HG02610 (cell line): Measurements from ENCODE around the gene FANCF.
"Not testable (repeated sequence)": the region's sequence is repeated elsewhere in the genome, so short reads cannot be mapped to it uniquely, and the experiment has no call there.

Experiments used
- ATAC-seq: cut with Tn5 transposase; IDR thresholded peaks from one replicate; pipeline ENCODE4 v1.9.1; 2021; ENCODE audit warnings: mild to moderate bottlenecking, moderate library complexity; ENCODE audit not compliant: unreplicated experiment

Gene FANCF

GRCh38 chr11:22625448-22626287, at the start of gene FANCF:
Gene FANCF (minus strand): TSS chr11:22625823. CDS start chr11:22625810, 13 bp downstream.
- peak; percentile 95 for ATAC-seq

- no peak for ATAC-seq
Measured at GRCh38 chr11:22674470-22675439, 49.1 kb upstream of the FANCF start.

DNA sequence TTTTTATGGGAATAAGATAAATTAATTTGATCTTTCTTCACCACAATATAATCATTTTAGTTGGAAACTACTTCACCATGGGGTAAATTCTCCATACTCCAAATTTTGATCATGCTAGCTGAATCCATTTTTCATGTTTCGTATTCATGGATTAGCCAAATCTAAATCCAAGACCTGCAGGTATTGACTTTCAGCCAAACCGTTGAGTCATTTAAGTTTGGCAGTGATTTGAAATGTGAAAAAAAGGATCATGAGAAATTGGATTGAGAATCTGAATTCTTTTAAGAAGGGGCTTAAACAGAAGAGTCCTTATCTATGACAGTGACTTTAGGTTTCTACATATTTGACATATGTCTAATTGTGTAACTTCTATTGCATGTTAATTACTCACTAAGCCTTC, 46.1 kb upstream of the FANCF start:
- ATAC-seq, result no peak

DNA sequence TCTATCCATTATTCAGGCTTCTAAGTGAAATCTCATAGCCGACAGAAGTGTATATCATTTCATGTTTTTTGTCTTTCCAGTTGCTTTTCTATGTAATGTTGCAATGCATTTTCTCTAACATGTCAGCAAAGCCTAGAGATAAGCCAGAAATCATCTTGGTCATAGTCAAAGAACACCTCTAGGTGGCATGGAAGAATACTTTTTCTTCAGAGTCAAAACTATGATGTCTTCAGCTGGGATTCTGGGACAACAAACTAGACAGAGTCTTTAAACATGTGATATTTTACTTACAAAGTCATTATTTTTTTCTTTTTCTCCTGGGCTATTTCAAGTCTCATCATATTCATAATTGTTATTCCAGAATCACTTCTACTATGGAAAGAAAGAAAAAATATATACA, 45.2 kb upstream of the FANCF start:
- no peak for ATAC-seq

DNA sequence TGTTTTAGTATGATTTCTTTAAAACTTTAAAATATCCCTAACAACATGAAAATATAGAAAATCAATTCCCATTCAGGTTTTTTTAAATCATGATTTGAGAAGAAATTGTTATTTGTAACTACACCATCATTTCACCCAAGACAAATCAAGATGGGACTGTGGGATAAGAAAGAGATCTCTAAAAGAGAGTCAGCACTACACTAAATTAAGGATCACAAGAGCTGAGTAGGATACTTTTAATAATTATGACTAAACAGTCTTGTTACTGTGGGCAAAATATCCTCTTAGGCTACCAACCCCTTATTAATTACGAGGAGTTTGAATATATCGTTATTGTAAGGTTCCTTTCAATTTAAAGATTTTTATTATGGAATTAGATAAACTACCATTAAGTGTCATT, 43.7 kb upstream of the FANCF start:
- no peak for ATAC-seq

DNA sequence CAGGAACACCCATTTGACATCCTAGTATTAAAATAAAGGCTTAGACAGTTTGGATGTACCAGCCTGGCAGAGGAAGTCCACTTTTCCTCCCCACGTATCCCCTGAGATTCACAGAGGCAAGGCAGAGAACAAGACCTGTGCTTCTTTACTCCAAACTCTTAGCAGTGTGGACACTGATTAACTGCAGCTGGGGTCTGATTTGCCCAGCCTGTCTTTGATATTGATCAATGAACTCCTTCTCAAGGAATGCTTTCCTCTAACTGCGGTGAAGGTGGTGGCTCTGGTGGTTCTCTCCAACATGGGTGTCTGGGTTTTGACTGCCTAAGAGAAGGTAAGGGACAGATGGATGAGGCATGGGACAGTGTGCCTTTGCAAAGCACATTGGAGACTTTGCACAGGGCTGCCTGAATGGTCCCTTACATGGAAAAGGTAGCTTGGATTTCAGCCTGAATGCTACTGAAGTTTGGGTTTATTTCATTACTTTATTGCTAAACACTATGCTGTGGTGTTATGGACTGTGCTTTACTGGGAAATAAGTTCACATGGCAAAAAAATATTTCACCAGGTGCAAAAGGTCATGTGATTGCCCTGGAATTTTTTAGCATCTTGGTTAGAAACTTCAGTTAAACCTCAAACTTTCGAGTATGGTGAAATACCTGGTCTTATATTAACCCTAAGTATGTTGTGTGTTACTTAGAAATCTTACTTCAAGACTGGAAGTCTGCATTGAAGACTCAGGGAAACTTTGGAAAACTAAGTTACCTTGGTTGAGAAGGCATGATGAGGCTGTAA, 42.6 kb upstream of the FANCF start:
- no peak for ATAC-seq

- peak; percentile 40 for ATAC-seq
Measured at GRCh38 chr11:22666688-22667439, 41.2 kb upstream of the FANCF start.

DNA sequence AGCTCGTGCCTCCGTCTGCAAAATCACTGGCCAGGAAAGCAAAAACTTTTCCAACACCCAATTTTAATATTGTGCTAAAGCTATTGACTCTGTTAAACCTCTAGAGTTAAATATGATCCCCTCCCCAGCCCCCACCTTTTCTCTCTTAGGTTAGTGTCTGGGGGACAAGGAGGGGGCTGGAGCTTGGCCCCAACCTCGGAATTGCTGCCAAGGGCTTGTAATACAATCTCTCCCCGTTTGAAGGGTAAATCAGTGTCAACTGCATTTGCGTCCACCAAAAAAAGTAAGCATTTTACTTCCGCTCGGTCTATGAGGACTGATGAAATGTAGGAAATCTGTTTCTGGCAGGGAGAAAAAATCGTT, 40.7 kb upstream of the FANCF start, which contains the start of gene GAS2:
Gene GAS2, plus strand, starts transcription at position 287 of the 363 bp plus-strand sequence. CDS start 8,259 bp downstream, outside the sequence.
- ATAC-seq, result no peak

DNA sequence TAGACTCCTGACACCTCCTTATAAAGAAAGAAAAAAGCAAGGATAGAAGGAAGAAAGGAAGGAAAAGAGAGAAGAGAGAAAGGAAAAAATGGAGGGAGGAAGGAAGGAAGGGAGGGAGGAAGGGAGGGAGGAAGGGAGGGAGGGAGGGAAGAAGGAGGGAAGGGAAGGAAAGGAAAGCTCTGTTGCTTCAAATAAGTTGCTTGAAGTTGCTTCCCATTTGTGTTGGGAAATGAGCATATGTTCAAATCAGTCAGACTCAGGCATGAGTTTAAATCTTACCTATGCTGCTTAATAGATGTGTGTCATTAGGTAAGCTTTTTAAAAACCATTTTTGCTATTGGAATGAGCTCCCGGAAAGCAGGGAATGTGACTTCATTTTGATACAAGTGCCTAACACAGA, 34.2 kb upstream of the FANCF start:
- no peak for ATAC-seq

GRCh38 chr11:22657101-22657694, 31.6 kb upstream of the FANCF start:
- peak; percentile 92 for ATAC-seq

DNA sequence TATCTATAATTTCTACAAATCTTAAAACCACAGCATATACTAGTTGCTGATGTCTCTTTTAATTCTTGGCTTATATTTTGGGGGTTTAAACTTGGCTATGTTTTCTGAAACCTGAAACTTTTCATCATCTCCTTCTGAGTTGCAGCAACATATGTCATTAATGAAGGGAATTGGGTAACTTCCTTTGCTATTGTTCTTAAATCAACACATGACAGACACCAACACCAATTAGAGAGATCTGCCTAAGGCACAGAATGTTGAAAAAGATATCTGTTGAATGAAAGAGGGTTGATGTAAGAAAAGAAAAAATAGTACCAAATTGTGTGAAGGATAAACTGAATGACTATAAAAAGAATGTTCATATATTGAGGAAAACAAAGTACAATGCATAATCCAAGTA, 30.5 kb upstream of the FANCF start:
- ATAC-seq, result no peak

- ATAC-seq, result not testable (repeated sequence)
Measured at GRCh38 chr11:22652346-22652745, 26.7 kb upstream of the FANCF start.

DNA sequence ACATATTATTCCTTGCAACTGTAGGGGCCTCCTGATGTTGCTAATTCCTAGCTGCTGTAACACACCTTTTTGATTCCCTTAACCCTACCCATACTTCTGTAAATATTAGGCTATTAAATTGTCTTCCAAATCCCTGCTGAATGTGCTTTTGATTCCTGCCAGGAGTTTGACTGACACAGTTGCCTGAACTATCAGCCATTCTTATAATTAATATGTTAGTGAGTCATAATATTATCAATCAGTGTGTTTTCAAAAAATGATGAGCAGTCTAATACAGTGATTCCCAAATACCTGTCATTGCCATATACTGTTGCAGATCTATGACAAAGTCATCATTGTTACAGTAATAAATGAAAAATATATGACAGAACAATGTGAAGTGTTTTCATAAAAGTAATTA, 15.9 kb upstream of the FANCF start:
- no peak for ATAC-seq

DNA sequence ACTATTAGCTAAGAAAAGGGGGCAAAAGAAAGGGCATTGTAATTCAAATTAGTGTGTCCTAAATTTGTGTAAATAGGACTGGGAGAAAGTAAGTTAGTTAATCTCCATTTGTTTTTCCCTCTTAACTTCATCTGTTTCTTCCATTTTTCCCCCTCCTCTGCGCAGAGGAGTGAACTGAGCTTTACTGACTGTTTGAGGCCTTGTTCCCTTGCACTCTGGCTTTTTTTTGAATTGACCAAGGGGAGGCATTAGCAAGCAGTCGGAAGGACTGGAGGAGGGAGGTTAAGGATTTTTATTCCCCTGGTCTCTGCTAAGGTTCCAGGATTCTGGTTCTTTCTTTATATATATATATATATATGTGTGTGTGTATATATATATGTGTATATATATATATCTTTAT, 15.2 kb upstream of the FANCF start:
- no peak for ATAC-seq

DNA sequence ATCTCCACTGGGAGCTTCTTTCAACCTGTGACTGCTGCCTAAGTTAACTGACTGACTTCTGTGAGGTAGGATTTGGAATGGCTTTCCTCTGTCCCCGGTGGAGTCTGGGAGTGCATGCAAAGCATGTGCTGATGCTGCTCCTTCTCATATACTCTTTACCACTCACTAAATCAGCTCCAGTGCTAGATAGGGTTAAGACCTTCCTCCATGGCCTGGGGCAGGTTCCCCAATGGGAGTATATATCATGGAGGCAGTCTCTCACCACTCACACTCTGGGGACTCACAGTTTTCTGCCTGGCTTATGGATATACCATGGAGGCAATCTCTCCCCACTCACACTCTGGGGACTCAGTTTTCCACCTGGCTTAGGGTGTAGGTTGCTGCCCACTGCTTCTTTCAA, 10.1 kb upstream of the FANCF start:
- no peak for ATAC-seq

- no peak for ATAC-seq
Measured at GRCh38 chr11:22634897-22635629, 9.4 kb upstream of the FANCF start.

- no peak for ATAC-seq
Measured at GRCh38 chr11:22633354-22633902, 7.8 kb upstream of the FANCF start.

DNA sequence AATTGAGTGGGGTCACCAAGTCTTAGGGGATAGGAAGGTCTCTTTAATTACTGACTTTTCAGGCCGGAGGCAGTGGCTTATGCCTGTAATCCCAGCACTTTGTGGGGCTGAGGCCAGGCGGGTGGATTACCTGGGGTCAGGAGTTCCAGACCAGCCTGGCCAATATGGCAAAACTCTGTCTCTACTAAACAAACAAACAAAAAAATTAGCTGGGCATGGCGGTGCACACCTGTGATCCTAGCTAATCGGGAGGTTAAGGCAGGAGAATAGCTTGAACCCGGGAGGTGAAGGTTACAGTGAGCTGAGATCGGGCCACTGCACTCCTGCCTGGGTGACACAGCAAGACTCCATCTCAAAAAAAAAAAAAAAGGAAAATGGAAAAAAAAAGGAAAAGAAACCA, 1.8 kb upstream of the FANCF start:
- ATAC-seq, result no peak
